Lower leg skin (tissue), 3 donors: ENCODE measurements around the gene VPS33B.

Source experiments
- CTCF ChIP-seq, 3 donors: fragments of 450-650 bp; IDR thresholded peaks; one replicate each; pipeline ENCODE4 v1.5.1; 2016; ENCODE audit warnings: antibody characterized with exemption in 3 of 3, mild to moderate bottlenecking in 3 of 3, moderate library complexity in 2 of 3
- POLR2A ChIP-seq, 2 donors: fragments of 450-650 bp; IDR thresholded peaks; one replicate each; pipeline ENCODE4 v1.6.1; 2016 to 2017; ENCODE audit warnings: antibody characterized with exemption in 2 of 2, mild to moderate bottlenecking in 1 of 2, moderate library complexity in 1 of 2

DNA sequence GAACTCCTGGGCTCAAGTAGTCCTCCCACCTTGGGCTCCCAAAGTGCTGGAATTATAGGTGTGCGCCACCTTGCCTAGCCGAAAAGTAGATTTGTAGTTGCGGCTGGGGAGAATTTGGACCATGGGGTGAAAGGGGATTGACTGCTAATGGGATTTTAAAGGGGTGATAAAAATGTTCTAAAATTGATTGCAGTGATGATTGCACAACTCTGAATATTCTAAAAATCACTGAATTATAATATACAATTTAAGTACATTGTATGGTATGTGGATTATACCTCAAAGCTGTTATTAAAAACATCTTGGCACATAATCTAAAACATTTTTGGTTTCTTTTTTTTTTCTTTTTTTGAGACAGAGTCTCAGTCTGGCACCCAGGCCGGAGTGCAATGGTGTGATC, 31.9 kb downstream of the VPS33B start:
- TF ChIP-seq CTCF (IDR thresholded peaks at IDR 0.05) = no peak
- no peak for TF ChIP-seq POLR2A (IDR thresholded peaks at IDR 0.05)
